ENCODE measurements around the gene LMCD1. TPM values are rescaled to one million over a fixed set of nuclear protein-coding genes. Genes with fewer than 3 reads are reported as not detected.

LMCD1 gene
- total RNA-seq, 2 donors from 2014 or later, result 10.9 to 32.4 TPM

GRCh38 chr3:8506571-8507061 lies 5.0 kb downstream of the LMCD1 start:
- Histone ChIP-seq H3K9me3 (no peaks in the 10 kb centered on the region), H3K4me3 (no peak overlapping the region), H3K27ac (peak overlapping the region in 3 of 4 donors; percentile 6 to 94 (median 56)), H3K27me3 (no peaks in the 10 kb centered on the region), H3K36me3 (replicated peaks in 1 of 2; ENCODE audit: insufficient read depth in 1 of 2, low read depth in 2 of 2) (no peaks in the 10 kb centered on the region), H3K4me1 (peaks cover 51% of the 10 kb centered on the region)
- ATAC-seq (no peak), DNase-seq (no peak)
- intact Hi-C loops (cut with DNase I), result no loop called here
- TF ChIP-seq CTCF (IDR thresholded peaks at IDR 0.05), result no peak
- no peak for TF ChIP-seq POLR2A (IDR thresholded peaks at IDR 0.05)
- WGBS, 2 donors, result 60 to 62% methylated on average over 6 of the region's 6 CpGs

- Histone ChIP-seq H3K9me3 (no peaks in the 10 kb centered on the region), H3K4me1 (peaks cover 49% of the 10 kb centered on the region), H3K36me3 (replicated peaks in 1 of 2; ENCODE audit: insufficient read depth in 1 of 2, low read depth in 2 of 2) (no peaks in the 10 kb centered on the region), H3K27ac (no peak overlapping the region), H3K4me3 (no peak overlapping the region), H3K27me3 (no peaks in the 10 kb centered on the region)
- intact Hi-C loops (cut with DNase I), result no loop called here
- WGBS, 2 donors, result 59 to 66% methylated on average over 3 of the region's 3 CpGs
- TF ChIP-seq POLR2A (IDR thresholded peaks at IDR 0.05) (no peak), CTCF (IDR thresholded peaks at IDR 0.05) (no peak)
- no peak for ATAC-seq
- DNase-seq, result no peak
Observed at GRCh38 chr3:8507496-8507895, 5.9 kb downstream of the LMCD1 start.

- WGBS, 2 donors, result 92 to 96% methylated on average over 6 of the region's 6 CpGs
- Histone ChIP-seq H3K9me3 (no peaks in the 10 kb centered on the region), H3K27me3 (no peaks in the 10 kb centered on the region), H3K36me3 (replicated peaks in 1 of 2; ENCODE audit: insufficient read depth in 1 of 2, low read depth in 2 of 2) (no peaks in the 10 kb centered on the region), H3K27ac (no peak overlapping the region), H3K4me1 (peaks cover 25% of the 10 kb centered on the region), H3K4me3 (no peak overlapping the region)
- TF ChIP-seq CTCF (IDR thresholded peaks at IDR 0.05), result no peak
- no peak for TF ChIP-seq POLR2A (IDR thresholded peaks at IDR 0.05)
- intact Hi-C loops (cut with DNase I), result no loop called here
- DNase-seq, result no peak
- ATAC-seq, result no peak
Observed at GRCh38 chr3:8509961-8510360, 8.3 kb downstream of the LMCD1 start.

- intact Hi-C loops (cut with DNase I), result no loop called here
- Histone ChIP-seq H3K9me3 (no peaks in the 10 kb centered on the region), H3K27ac (no peak overlapping the region), H3K4me1 (peaks cover 6% of the 10 kb centered on the region), H3K4me3 (no peak overlapping the region), H3K27me3 (no peaks in the 10 kb centered on the region), H3K36me3 (replicated peaks in 1 of 2; ENCODE audit: insufficient read depth in 1 of 2, low read depth in 2 of 2) (no peaks in the 10 kb centered on the region)
- DNase-seq (no peak), ATAC-seq (no peak)
- 95 to 100% methylated on average over 1 of the region's 1 CpG for WGBS, 2 donors
- TF ChIP-seq POLR2A (IDR thresholded peaks at IDR 0.05) (no peak), CTCF (IDR thresholded peaks at IDR 0.05) (no peak)
Observed at GRCh38 chr3:8512234-8512633, 10.6 kb downstream of the LMCD1 start.

- Histone ChIP-seq H3K9me3 (no peaks in the 10 kb centered on the region), H3K27me3 (no peaks in the 10 kb centered on the region), H3K36me3 (replicated peaks in 1 of 2; ENCODE audit: insufficient read depth in 1 of 2, low read depth in 2 of 2) (no peaks in the 10 kb centered on the region), H3K4me3 (no peak overlapping the region), H3K4me1 (no peaks in the 10 kb centered on the region), H3K27ac (no peak overlapping the region)
- ATAC-seq (no peak), DNase-seq (no peak)
- 70 to 79% methylated on average over 9 of the region's 9 CpGs for WGBS, 2 donors
- TF ChIP-seq CTCF (IDR thresholded peaks at IDR 0.05), result no peak
- intact Hi-C loops (cut with DNase I), result no loop called here
Observed at GRCh38 chr3:8516047-8516661, 14.5 kb downstream of the LMCD1 start.

Measured in body of pancreas (tissue), 4 donors.